22Rv1 (cell line): ENCODE measurements around the gene ADCY2.

ENCODE experiments used
- H3K27ac ChIP-seq: fragments of 450-650 bp; 2 replicates; pipeline ENCODE4 v1.5.1; 2017
- ZFX ChIP-seq: fragments of 450-650 bp; IDR thresholded peaks from 2 replicates; pipeline ENCODE4 v1.6.1; 2017; ENCODE audit warnings: antibody characterized with exemption, borderline replicate concordance
- TF ChIP-seq, protein P1 (sequence below): fragments of 450-650 bp; IDR thresholded peaks from 2 replicates; pipeline ENCODE4 v1.5.1; 2017; ENCODE audit warnings: mild to moderate bottlenecking

ADCY2 gene

DNA sequence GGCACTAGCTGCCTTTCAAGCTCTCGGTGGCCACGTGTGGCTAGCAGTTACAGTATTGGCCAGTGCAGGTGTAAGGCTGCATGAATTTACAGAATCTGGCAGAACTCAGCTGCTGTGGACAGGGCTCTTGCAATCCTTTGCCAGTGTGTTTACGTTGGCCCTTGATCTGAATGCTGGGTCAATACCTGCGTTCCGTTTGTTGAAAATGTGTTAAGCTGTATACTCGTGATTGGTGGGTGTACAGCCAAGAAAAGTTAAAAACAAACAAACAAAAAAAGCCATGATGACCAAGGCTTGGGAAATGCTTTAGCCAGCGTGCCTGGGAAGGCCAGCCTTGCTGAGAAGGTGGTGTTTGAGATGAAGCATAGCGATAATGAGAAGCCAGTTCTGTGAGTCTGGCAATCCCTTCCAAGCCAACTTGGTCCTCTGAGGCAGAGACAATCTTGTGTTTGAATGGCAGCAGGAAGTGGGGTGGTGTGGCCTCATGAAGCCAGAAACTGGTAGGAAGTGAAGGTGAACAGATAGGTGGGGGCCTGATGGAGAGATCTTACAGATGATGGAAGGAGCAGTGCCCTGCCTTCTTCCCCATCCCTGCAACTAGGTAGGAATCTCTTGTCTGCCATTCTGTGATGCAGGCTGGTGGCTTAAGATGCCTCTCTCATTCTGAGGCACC lies 455.8 kb downstream of the ADCY2 start:
- TF ChIP-seq, protein P1, sequence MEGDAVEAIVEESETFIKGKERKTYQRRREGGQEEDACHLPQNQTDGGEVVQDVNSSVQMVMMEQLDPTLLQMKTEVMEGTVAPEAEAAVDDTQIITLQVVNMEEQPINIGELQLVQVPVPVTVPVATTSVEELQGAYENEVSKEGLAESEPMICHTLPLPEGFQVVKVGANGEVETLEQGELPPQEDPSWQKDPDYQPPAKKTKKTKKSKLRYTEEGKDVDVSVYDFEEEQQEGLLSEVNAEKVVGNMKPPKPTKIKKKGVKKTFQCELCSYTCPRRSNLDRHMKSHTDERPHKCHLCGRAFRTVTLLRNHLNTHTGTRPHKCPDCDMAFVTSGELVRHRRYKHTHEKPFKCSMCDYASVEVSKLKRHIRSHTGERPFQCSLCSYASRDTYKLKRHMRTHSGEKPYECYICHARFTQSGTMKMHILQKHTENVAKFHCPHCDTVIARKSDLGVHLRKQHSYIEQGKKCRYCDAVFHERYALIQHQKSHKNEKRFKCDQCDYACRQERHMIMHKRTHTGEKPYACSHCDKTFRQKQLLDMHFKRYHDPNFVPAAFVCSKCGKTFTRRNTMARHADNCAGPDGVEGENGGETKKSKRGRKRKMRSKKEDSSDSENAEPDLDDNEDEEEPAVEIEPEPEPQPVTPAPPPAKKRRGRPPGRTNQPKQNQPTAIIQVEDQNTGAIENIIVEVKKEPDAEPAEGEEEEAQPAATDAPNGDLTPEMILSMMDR, result no peak
- TF ChIP-seq ZFX, result no peak
- peak overlapping the region; percentile 61 for H3K27ac ChIP-seq

DNA sequence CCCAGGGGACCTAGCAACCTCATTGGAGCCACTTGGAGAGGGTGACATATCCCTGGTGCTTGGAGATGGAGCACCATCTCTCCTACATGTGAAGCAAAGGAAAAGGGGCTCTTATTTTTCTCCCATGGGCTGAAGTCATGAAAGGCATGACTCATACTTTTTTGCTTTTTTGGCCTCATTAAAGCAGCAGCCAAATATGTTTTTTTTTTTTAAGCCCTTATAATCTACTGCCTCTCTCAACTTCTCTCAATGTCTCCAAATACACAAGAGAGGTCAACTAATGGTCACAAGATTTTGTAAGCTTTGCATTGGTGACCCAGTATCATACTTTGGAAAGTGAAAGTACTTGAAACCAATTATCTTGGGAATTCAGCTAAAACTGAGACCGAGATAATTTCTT lies 456.6 kb downstream of the ADCY2 start:
- no peak overlapping the region for H3K27ac ChIP-seq
- TF ChIP-seq, protein P1, result no peak
- no peak for TF ChIP-seq ZFX

DNA sequence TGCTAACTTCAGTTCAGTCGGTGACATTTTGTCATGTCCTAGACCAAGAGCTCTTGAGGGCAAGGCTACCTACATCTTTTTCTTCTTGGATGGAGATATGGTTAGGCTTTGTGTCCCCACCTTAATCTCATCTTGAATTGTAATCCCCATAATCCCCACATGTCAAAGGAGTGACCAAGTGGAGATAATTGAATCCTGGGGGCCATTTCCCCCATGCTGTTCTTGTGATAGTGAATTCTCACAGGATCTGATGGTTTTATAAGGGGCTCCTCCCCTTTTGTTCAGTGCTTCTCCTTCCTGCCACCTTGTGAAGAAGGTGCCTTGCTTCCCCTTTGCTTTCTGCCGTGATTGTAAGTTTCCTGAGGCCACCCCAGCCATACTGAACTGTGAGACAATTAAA lies 457.1 kb downstream of the ADCY2 start:
- H3K27ac ChIP-seq, result no peak overlapping the region
- TF ChIP-seq, protein P1, result no peak
- no peak for TF ChIP-seq ZFX

DNA sequence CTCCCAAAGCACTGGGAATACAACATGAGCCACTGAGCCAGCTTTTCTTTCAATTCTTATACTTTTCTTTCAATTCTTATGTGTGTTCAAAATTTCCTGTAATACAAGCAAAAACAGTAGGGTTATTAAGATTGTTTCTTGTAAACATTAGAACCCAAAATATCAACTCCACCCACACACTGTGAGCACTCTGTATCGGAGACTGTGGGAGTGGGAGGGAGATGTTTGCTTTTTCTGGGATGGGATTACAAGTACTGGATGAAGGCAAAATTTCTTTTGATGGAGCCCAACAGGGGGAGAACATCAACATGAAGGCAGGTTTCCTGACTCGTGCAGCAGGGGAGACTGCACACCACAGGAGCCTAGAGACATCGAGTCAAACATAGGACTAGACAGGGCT lies 459.7 kb downstream of the ADCY2 start:
- H3K27ac ChIP-seq, result no peak overlapping the region
- no peak for TF ChIP-seq ZFX
- TF ChIP-seq, protein P1, result no peak

DNA sequence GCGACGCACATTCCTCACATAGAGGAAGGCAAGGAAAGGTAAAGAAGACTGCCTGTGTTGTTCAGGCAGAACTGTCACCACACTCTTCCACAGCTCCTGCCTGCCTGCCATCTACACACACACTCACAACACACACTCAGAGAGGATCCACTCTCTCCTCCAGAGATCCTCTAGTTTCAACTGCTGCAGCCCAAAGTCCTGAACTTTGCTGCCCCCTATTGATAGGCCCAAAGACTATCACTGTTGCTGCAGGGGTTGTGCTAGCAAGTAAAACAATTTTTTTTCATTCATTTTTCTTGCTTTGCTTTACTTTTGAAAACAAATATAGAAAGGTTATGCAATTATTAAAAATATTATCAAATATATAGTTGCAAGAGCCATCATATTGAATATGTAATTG lies 460.9 kb downstream of the ADCY2 start:
- H3K27ac ChIP-seq, result no peak overlapping the region
- no peak for TF ChIP-seq ZFX
- TF ChIP-seq, protein P1, result peak; percentile 80

DNA sequence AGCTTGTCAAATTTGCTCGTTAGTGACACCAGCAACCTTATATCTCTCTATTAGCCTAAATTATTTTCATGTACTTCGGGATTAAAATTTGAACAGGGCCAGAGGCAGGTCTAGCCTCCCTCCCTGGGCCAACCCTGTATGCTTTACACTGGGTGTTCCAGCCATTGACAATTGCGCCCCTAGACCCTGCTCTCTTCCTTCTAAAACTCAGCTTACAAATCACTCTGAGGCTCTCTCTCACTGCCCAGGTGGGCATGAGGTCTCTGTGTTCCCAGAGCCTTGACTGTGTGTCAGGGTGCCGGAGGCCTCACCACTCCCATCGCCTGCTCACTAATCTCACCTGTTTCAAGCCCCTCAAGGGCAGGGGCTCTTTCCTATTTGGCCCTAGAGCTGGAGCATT lies 461.4 kb downstream of the ADCY2 start:
- no peak overlapping the region for H3K27ac ChIP-seq
- TF ChIP-seq, protein P1, result no peak
- TF ChIP-seq ZFX, result no peak

DNA sequence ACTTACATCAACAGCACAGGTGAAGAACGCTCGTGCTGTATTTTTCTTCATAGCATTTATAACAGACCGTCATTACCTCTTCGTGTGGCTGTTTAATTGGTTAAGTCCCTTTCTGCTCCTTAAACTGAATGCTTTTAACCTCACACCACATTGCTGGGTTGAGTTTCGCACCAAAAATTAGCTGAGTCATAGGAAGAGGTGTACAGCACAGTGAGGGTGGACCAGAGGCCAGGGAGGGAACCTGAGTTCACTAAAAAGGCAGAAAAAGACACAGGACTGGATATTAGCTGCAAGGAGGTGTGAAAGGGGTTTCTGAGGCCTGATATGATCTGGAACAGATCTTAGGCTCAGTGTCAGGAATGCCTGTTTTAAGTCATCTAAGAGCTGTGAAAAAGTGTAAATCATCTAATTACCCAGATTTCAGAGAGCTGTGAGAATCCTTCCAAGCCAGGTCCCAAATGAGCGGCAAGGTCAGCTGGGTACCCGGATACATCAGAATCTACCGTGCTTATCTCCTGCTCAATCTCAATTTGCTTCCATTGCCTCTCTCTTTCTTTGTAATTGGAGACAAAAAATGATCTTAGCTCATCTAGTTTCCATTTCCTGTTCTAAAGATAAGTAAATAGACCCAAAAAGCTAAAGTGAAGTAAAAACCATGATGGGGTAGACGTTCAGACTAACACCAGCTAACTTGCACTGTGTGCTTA lies 462.1 kb downstream of the ADCY2 start:
- no peak overlapping the region for H3K27ac ChIP-seq
- TF ChIP-seq ZFX, result no peak
- TF ChIP-seq, protein P1, result no peak
